HUES6 (cell line): ENCODE data around the gene UEVLD.

Source experiments
- H3K27ac ChIP-seq: 2 replicates; pipeline ENCODE4 v1.7.0; 2013; ENCODE audit warnings: low read depth, mild to moderate bottlenecking, low read length, inconsistent platforms
- H3K27me3 ChIP-seq: 2 replicates; pipeline ENCODE4 v1.6.1; 2013; ENCODE audit warnings: low read length; ENCODE audit not compliant: control insufficient read depth, insufficient read depth
- H3K36me3 ChIP-seq: 2 replicates; pipeline ENCODE4 v1.6.1; 2013; ENCODE audit warnings: low read length; ENCODE audit not compliant: control insufficient read depth, insufficient read depth
- H3K4me1 ChIP-seq: 2 replicates; pipeline ENCODE4 v1.6.1; 2013; ENCODE audit warnings: low read length; ENCODE audit not compliant: control insufficient read depth, insufficient read depth
- H3K4me3 ChIP-seq: 2 replicates; pipeline ENCODE4 v1.5.1; 2013; ENCODE audit warnings: low read depth, low read length
- H3K9ac ChIP-seq: one replicate; pipeline ENCODE4 v1.6.1; 2013; ENCODE audit warnings: mild to moderate bottlenecking, low read length
- H3K9me3 ChIP-seq: 2 replicates; pipeline ENCODE4 v1.6.1; 2013; ENCODE audit warnings: low read depth, low read length; ENCODE audit not compliant: control insufficient read depth, insufficient read depth

The UEVLD gene

DNA sequence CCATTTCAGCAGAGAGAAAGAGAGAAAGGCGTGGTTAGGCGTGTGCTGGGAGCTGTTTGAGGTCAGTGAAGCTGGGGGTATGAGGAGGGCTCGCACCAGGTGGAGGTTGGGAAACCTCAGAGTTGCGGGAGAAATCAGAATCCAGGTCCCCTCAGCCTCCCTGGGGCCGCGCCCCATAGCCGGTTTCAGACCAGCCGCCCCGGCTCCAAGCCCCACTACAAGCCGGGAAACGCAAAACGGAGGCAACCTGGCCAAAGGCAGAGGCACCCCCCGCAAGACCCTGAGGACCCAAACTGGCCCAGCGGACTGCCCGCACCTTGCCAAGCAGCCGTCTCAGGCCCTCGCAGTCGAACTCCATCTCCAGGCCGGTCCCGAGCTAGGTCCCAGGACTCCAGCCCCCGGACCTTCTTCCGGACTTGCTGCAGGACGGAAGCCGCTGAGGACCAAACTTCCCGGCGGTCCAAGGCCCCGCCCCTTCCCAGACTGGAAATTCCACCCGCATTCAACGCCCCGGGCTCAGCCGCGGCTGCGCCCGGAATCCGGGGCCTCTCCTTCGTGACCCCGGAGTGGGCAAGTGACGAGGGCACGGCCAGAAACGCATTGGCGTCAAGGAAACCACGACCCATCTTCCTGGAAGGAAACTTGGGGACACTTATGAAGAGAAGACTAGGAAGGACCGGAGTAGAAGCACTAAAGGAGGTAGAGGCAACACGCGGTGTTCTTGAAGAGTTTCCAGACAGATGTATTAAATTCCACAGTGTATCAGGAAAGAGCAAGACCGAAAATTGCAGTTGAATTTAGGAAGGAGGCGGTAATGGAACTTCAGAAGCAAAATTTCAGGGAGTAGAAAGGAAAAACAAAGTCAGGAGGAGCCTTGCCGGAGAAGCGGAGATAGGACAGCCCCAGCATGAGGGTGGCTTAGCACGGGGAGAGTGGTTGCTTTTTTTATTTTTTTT is at the start of gene UEVLD:
Gene UEVLD (minus strand): TSS at position 438 of the 956 bp plus-strand sequence. CDS start 80 bp downstream, at position 358.
- H3K4me3 ChIP-seq: peak within 1 kb of the TSS; percentile 97
- peak within 1 kb of the TSS; percentile 87 for H3K9ac ChIP-seq
- H3K36me3 ChIP-seq: no peaks in the 10 kb centered on the region
- peak within 1 kb of the TSS; percentile 81 for H3K27ac ChIP-seq
- H3K4me1 ChIP-seq: peaks cover 14% of the 10 kb centered on the region
- no peaks in the 10 kb centered on the region for H3K9me3 ChIP-seq
- no peaks in the 10 kb centered on the region for H3K27me3 ChIP-seq

DNA sequence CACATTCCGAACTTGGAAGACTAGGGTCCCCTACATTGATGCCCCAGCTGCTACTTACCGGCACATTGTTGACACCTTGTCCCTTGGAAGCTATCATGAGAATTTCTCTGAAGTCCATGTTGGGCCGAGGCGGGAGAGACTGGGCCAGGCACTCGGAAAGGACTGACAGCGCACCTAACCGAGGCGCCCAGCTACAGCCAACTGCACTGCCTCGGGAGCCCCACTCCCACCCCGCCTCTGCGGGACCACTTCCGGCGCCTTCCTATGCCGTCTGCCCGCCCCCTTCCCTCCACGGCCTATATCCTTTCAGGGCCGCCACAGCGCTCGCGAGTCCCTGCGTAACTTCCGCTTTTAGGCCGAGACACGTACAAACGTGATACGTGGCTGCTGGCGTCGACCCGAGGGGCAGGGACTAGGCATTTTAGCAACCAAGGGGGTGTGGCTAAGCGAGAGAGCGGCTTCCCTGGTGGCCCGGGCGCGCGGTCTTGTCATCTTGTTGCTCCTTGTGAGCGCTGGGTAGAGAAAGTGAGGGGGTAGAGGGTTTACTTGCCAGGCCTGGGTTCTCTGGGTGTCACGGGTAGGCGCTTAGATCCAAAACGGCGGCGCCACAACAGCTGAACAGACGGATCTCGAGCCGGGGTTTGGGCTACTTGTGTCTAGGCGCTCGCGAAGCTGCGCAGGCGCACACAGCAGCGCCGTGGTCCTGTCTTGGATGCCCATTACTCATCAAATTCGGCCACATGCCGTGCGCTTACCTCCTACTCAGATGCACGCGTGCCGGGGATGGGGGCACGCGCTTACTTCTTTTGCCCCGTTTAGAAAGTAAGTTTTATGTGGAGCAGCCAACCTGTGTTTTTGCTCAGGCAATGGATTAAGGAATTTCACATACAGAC is 45.9 kb upstream of the UEVLD start, which contains the start of gene SPTY2D1:
Gene SPTY2D1 (minus strand): TSS at position 203 of the 893 bp plus-strand sequence. CDS start 85 bp downstream, at position 118.
- peak within 1 kb of the TSS; percentile 93 for H3K4me3 ChIP-seq
- H3K4me1 ChIP-seq: peaks cover 4% of the 10 kb centered on the region; the same call in 1 of the 2 replicates
- H3K27ac ChIP-seq: peak within 1 kb of the TSS; percentile 72
- H3K27me3 ChIP-seq: 0 out of 2 replicates have a peak, but pooled peaks cover 3% of the 10 kb centered on the region
- no peaks in the 10 kb centered on the region for H3K9me3 ChIP-seq
- peak within 1 kb of the TSS; percentile 85 for H3K9ac ChIP-seq
- no peaks in the 10 kb centered on the region for H3K36me3 ChIP-seq

DNA sequence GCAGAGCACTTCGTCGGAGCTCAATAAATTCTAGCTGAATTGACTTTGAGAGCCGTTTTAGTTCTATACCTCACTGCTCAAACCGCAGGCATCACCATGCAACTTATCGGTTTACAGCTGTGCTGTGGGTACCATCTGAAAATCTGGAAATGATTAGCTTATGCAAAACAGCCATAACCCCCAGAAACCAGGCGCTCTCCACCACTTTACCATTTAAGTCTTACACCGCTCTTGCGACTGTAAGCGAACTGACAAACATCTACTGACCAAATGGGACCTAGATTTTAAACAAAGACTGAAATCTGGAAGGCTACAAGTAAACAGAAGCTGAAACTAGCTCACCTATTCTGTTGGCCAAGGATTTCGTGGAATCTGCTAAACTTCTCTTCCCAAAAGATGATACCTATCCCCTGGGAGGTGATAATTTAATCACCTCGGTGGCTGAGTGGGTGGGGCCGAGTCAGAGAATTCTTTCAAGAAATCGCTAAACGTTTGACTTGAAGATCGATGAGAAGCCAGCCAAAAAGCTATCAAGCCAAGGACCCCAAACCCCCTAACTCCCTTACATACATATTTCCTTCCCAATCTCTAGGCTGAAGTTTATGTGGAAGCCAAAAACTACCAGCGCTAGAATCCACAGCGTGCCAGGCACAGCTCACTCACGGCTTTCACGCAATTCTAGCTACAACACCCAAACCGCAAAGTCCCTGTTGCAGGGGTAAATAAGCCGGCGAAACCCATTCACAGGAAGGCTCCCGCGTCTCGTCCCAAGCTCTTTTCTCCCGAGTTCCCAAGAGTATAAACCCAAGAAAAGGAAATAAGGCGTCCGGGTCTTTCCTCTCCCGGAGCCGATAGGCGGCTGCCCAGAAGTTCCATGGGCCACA is 45.0 kb upstream of the UEVLD start:
- 0 out of 2 replicates have a peak, but pooled peaks cover 3% of the 10 kb centered on the region for H3K27me3 ChIP-seq
- H3K27ac ChIP-seq: no peak overlapping the region
- H3K4me1 ChIP-seq: peaks cover 4% of the 10 kb centered on the region; the same call in 1 of the 2 replicates
- no peaks in the 10 kb centered on the region for H3K36me3 ChIP-seq
- H3K9ac ChIP-seq: peak overlapping the region; percentile 85
- H3K9me3 ChIP-seq: no peaks in the 10 kb centered on the region
- peak overlapping the region; percentile 93 for H3K4me3 ChIP-seq

DNA sequence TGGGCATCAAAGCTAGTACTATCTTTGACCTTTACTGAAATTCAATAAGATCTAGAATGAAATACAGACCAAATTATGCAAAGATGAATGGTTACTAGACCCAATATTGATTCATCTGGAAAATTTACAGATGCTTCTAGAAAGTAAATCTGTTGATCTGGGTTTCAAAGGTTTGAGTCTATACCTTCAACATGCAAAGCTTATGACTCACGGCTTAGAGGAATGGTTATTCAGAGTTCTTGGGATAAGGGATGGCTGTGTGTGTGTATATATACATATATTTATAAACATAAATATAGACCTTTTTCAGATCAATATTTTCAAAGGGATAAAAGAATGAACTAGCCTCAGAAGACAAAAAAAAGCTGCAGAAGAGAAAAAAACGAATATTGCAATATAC is 44.3 kb upstream of the UEVLD start:
- Histone ChIP-seq H3K9me3 (no peaks in the 10 kb centered on the region), H3K4me1 (peaks cover 4% of the 10 kb centered on the region; the same call in 1 of the 2 replicates), H3K27ac (no peak overlapping the region), H3K9ac (no peak overlapping the region), H3K27me3 (0 out of 2 replicates have a peak, but pooled peaks cover 3% of the 10 kb centered on the region), H3K36me3 (no peaks in the 10 kb centered on the region), H3K4me3 (peak overlapping the region; percentile 93)

DNA sequence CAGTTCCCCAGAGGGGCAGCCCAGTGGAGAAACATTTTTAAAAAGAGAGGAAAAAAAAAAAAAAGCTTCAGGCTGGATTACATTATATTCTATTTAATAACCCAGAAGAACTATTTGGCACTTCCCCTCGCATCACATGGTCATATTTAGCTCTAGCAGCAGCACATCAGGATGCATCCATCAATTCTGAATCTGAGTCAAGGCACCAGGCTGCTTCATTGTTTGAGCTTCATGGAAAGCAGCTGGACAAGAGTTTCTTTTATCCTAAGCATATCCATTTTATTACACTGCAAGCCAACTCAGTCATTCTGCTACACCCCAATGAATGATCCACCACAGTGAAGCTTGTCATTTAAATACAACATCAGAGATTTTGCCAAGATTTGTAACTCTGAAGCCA is 35.6 kb upstream of the UEVLD start:
- H3K4me3 ChIP-seq: no peak overlapping the region

DNA sequence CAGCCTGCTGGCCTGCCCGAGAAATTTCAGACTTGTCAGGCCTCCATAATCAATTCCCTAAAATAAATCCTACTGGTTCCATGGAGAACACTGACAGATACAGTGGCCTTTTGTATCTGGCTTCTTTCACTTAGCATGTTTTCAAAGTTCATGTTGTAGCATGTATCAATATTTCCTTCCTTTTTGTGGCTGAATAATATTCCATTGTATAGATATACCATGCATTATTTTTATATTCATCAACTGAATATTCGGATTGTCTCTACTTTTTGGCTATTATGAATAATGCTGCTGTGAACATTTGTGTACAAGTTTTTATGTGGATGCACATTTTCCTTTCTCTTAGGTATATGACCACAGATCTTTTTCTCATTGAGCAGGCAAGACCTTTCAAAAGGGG is 35.2 kb upstream of the UEVLD start:
- Histone ChIP-seq H3K4me3 (no peak overlapping the region), H3K36me3 (no peaks in the 10 kb centered on the region), H3K9me3 (no peaks in the 10 kb centered on the region), H3K27me3 (no peaks in the 10 kb centered on the region), H3K9ac (no peak overlapping the region), H3K4me1 (no peaks in the 10 kb centered on the region), H3K27ac (no peak overlapping the region)

More for the DNA sequence above, 35.6 kb upstream of the UEVLD start:
- no peaks in the 10 kb centered on the region for H3K27me3 ChIP-seq
- no peaks in the 10 kb centered on the region for H3K9me3 ChIP-seq
- no peak overlapping the region for H3K9ac ChIP-seq
- no peaks in the 10 kb centered on the region for H3K4me1 ChIP-seq
- H3K27ac ChIP-seq: no peak overlapping the region
- no peaks in the 10 kb centered on the region for H3K36me3 ChIP-seq

DNA sequence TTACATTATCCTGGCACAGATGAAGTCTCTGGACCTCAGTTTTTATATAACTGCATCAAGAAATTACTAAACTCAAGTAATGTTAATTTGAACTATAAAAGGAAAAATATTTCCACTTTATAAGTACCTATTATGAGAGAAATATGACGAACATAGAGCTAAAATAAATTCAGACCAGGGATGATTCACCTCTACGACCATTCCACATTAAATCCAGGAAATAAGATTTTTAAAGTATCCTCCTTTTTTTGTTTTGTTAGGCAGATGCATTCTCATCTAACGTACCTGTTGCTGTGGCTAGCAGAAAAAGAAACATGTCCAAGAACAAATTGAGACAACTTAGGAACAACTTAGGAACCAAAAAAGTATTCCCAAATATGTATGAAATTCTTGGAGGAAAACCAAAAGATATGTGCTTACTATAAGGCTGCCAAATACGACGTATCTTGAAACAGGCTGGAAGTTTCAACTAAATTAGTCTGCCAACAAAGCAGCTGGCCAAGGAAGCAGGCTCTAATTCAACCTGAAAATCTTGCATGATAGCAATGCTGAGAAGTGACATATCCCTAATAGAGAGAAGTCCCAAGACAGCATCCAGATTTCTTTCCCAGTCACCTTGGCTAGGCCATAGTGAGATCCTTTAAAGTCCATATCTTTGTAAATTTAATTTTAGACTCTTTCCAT is 29.9 kb upstream of the UEVLD start:
- Histone ChIP-seq H3K27ac (no peak overlapping the region), H3K4me1 (no peaks in the 10 kb centered on the region), H3K36me3 (peaks cover 28% of the 10 kb centered on the region), H3K9ac (no peak overlapping the region), H3K27me3 (no peaks in the 10 kb centered on the region), H3K9me3 (no peaks in the 10 kb centered on the region), H3K4me3 (no peak overlapping the region)

DNA sequence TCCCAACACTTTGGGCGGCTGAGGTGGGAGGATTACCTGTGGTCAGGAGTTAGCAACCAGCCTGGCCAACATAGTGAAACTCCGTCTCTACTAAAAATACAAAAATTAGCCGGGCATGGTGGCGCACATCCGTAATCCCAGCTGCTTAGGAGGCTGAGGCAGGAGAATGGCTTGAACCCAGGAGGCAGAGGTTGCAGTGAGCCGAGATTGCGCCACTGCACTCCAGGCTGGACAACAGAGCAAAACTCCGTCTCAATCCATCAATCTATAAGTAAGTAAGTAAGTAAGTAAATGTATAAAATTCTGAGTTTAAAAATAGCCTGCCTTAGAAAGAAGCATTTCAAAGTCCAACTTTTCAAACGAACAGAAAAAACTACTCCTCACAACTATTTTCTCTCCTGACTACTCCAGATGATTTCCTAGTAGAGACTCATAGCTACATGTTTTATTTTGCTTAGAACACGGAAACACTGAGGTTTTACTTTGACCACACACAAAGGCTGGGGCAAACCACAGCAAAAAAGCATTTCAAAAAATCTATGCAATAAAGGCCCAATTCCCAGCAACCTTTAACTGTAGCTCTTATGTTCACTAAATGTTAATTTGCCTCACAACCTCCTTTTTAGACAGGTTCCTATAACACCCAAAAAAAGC is 29.3 kb upstream of the UEVLD start:
- H3K27me3 ChIP-seq: no peaks in the 10 kb centered on the region
- H3K4me1 ChIP-seq: no peaks in the 10 kb centered on the region
- peaks cover 33% of the 10 kb centered on the region for H3K36me3 ChIP-seq
- no peak overlapping the region for H3K27ac ChIP-seq
- H3K4me3 ChIP-seq: no peak overlapping the region
- no peak overlapping the region for H3K9ac ChIP-seq
- H3K9me3 ChIP-seq: no peaks in the 10 kb centered on the region

DNA sequence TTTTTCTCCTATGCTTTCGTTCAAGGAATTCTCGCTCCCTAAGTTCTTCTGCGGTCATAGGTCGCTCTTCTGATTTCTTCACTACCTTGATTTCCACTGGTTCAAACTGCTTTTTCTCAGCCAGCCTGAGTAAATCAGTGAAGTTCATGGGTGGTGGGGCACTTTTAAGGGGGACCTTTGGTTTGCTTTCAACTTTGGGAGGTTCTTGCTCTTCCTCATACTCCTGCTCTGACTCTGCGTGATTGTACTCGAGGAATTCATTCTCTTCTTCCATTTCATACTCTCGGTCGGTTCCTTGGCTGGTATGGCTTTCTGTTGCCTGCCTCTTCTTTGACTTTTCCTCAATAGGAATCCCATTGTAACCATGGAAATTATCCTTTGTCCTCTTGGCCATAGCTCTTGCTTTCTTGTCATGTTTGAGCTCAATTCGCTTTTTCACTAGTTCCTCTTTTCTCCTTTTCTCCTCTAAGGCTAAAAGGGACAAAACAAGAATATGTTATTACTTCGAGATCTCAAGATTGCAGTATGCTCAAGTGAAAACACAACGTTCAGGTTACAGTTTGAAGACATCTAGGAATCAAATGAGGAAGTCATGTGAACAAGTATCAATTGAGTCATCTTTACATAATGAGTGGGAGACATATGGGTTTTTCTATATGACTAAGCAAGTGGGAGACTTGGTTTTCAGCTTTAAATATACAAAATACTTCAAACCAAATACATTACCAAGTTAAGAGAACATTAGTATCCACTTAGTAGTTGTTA is 27.3 kb upstream of the UEVLD start:
- no peaks in the 10 kb centered on the region for H3K27me3 ChIP-seq
- H3K4me1 ChIP-seq: no peaks in the 10 kb centered on the region
- H3K9me3 ChIP-seq: no peaks in the 10 kb centered on the region
- no peak overlapping the region for H3K4me3 ChIP-seq
- peaks cover 49% of the 10 kb centered on the region for H3K36me3 ChIP-seq
- no peak overlapping the region for H3K9ac ChIP-seq
- no peak overlapping the region for H3K27ac ChIP-seq
